Tibial nerve (tissue), 4 donors: ENCODE data around the gene LRRC63.

Experiments used
- CTCF ChIP-seq, 5 experiments: fragments of 200-600 bp in 3 of 5; fragments of 450-650 bp in 2 of 5; sonication (generic) in 3 of 5; IDR thresholded peaks; one replicate each; pipeline ENCODE4 v1.5.1; 2016 to 2019; ENCODE audit warnings: antibody characterized with exemption in 5 of 5, mild to moderate bottlenecking in 3 of 5, moderate library complexity in 2 of 5
- EP300 ChIP-seq, 2 donors: sonication (generic); formaldehyde crosslinking; IDR thresholded peaks; one replicate each; pipeline ENCODE4 v1.6.1; 2017; ENCODE audit warnings: antibody characterized with exemption in 2 of 2, mild to moderate bottlenecking in 1 of 2
- POLR2A ChIP-seq, 2 donors: fragments of 450-650 bp; IDR thresholded peaks; one replicate each; pipeline ENCODE4 v1.6.1; 2017; ENCODE audit warnings: antibody characterized with exemption in 2 of 2, mild to moderate bottlenecking in 2 of 2, moderate library complexity in 2 of 2

GRCh38 chr13:46303742-46304385 lies 92.1 kb downstream of the LRRC63 start:
- no peak for TF ChIP-seq CTCF (IDR thresholded peaks at IDR 0.05)
- TF ChIP-seq POLR2A (IDR thresholded peaks at IDR 0.05) = no peak
- TF ChIP-seq EP300 (IDR thresholded peaks at IDR 0.05) = no peak
